ENCODE data around the gene UGDH.

DNA sequence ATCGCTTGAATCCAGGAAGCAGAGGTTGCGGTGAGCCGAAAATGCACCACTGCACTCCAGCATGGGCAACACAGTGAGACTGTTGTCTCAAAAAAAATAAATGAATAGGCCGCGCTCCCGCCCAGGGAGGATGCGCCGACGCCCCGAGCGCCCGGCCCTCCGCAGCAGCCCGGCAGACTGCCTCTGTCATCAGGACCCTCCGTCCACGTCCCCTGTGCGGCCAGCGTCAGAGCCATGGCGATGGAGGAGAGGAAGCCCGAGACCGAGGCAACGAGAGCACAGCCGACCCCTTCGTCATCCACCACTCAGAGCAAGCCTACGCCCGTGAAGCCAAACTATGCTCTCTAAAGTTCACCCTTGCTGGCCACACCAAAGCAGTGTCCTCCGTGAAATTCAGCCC lies 47.0 kb downstream of the UGDH start:
- TF ChIP-seq, protein P1, sequence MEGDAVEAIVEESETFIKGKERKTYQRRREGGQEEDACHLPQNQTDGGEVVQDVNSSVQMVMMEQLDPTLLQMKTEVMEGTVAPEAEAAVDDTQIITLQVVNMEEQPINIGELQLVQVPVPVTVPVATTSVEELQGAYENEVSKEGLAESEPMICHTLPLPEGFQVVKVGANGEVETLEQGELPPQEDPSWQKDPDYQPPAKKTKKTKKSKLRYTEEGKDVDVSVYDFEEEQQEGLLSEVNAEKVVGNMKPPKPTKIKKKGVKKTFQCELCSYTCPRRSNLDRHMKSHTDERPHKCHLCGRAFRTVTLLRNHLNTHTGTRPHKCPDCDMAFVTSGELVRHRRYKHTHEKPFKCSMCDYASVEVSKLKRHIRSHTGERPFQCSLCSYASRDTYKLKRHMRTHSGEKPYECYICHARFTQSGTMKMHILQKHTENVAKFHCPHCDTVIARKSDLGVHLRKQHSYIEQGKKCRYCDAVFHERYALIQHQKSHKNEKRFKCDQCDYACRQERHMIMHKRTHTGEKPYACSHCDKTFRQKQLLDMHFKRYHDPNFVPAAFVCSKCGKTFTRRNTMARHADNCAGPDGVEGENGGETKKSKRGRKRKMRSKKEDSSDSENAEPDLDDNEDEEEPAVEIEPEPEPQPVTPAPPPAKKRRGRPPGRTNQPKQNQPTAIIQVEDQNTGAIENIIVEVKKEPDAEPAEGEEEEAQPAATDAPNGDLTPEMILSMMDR (IDR thresholded peaks at IDR 0.05; ENCODE audit: low read depth, low read length, poor library complexity, severe bottlenecking), result no peak
- TF ChIP-seq EZH2phosphoT487 (IDR thresholded peaks at IDR 0.05; ENCODE audit: borderline replicate concordance, low read length), result no peak

All from DOHH2 (cell line).